Activated CD8-positive, alpha-beta memory T cell treated with anti-CD3 and anti-CD28 coated beads for 48 hours (primary cell): Measurements from ENCODE around the gene SPATA19.
"Not testable (repeated sequence)": the region's sequence is repeated elsewhere in the genome, so short reads cannot be mapped to it uniquely, and the experiment has no call there.

Experiments
- DNase-seq, 3 experiments: peaks; one replicate each; pipeline ENCODE4 v3.0.0-alpha.2; 2020; ENCODE audit warnings: low read depth in 2 of 3, low spot score in 2 of 3

SPATA19 gene, protein sequence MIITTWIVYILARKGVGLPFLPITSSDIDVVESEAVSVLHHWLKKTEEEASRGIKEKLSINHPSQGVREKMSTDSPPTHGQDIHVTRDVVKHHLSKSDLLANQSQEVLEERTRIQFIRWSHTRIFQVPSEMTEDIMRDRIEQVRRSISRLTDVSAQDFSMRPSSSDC

DNA sequence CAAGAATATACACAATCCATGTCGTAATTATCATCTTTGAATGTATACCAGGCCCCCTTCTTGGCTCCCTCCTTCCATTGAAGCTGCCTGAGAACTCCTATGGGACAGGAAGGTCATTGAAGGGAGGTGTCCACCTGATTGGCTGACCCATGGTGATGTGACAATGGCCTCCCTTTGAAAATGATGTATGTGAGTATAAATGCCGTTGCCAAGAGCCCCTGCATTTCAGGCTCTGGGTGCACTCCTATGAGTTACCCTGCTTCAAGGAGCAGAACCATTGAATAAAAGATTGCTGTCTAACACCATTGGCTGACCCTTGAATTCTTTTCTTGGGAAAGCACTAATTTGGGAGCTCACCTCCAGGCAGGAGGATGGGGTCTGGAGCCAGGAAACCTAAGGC is at the start of gene SPATA19:
SPATA19 (minus strand) TSS at position 101 of the 400 bp plus-strand sequence; CDS start at position 34, 67 bp downstream.
- DNase-seq: no peak

GRCh38 chr11:133895061-133895479 is 49.8 kb upstream of the SPATA19 start:
- DNase-seq: no peak

- no peak for DNase-seq
Measured at GRCh38 chr11:133893381-133893780, 48.1 kb upstream of the SPATA19 start.

GRCh38 chr11:133892584-133893380 is 47.5 kb upstream of the SPATA19 start:
- DNase-seq: no peak

DNA sequence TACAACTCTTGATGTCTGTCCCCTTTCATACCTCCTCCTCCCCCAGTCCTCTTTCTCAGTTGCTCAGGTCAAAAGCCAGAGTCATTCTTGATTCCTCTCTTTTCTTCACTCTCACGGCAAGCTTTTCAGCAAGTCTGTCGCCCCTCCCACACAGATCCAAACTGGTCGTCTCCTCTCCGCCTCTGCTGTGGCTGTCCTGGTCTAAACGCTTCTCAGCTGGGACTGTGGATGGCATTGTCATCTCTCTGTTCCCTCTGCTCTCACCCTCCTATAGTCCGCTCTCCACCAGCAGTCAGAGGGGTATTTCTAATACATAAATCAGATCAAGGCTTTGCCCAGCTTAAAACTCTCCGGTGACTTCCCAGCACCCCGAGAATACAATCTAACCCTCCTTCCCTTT is 46.8 kb upstream of the SPATA19 start:
- no peak for DNase-seq

GRCh38 chr11:133889893-133890292 is 44.6 kb upstream of the SPATA19 start:
- no peak for DNase-seq

- no peak for DNase-seq
Measured at GRCh38 chr11:133889188-133889587, 43.9 kb upstream of the SPATA19 start.

DNA sequence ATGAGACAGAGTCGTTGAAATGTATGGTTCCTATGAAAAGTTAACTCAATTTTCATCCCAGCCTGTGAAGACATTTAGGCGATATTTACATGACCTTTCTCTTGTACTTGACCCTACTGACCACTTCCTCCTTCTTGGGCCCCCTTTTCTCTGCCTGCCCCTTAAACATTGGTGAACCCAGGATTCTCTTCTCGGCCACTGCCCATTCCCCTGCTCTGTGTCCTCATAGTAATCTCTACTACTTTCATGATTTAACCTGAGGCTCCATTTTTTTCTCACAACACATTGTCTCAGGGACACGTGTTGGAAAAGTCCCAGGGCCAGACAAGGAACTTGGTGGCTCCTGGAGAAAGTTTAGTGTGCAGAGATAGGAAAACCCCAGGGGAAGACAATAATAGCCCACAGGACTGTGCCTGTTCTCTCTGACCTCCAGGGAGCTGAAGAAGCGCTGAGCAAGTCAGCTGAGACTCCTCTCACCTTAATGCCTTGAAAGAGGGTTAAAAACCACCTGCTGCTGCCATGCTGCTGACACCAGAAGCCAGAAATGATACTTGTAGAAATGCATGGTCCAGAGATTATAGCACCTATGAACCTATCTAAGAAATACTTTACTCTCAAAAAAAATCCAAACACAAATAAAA is 42.5 kb upstream of the SPATA19 start:
- DNase-seq: no peak

DNA sequence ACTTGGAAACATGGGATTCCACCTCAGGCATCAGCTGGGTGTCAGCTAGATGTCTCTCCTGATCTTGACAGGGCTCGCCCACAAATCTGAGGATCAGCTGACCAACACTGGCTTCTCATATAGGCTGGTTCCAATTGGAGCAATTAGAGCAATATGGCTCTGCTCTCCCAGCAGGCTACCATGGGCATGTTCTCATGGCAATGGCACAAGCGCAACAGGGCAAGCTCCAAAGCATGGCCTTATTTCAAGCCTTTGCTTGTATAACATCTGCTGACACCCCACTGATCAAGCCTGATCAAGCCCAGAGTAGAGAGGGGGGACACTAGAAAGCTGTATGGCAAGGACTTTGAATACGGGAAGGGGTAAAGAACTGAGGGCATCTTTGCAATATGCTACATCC is 40.7 kb upstream of the SPATA19 start:
- DNase-seq: no peak

- DNase-seq: no peak
Measured at GRCh38 chr11:133872160-133872559, 26.8 kb upstream of the SPATA19 start.

- DNase-seq: no peak
Measured at GRCh38 chr11:133867456-133867855, 22.1 kb upstream of the SPATA19 start.

- DNase-seq: no peak
Measured at GRCh38 chr11:133865466-133865865, 20.2 kb upstream of the SPATA19 start.

GRCh38 chr11:133864756-133865155 is 19.4 kb upstream of the SPATA19 start:
- DNase-seq: no peak

DNA sequence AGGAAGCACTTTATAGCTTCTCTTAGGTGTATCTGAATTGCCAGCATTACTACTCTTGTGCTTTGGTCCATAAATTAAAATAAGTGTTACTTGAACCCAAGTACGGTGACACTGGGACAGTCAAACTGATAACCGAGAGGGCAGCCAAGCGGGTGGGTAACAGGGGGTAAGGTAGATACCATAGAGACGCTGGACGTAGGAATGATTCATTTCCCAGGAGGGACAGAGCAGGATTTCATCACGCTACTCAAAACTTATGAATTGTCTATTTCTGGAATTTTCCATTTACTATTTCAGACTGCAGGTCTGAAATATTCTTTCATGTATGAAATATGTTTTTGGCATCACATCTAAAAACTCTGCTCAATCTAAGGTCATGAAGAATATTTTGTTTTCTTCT is 14.8 kb upstream of the SPATA19 start:
- no peak for DNase-seq

GRCh38 chr11:133854330-133854960 is 9.1 kb upstream of the SPATA19 start:
- DNase-seq: not testable (repeated sequence)

- no peak for DNase-seq
Measured at GRCh38 chr11:133844217-133844616, 1.1 kb downstream of the SPATA19 start.

GRCh38 chr11:133843454-133843987 is 1.8 kb downstream of the SPATA19 start:
- no peak for DNase-seq

DNA sequence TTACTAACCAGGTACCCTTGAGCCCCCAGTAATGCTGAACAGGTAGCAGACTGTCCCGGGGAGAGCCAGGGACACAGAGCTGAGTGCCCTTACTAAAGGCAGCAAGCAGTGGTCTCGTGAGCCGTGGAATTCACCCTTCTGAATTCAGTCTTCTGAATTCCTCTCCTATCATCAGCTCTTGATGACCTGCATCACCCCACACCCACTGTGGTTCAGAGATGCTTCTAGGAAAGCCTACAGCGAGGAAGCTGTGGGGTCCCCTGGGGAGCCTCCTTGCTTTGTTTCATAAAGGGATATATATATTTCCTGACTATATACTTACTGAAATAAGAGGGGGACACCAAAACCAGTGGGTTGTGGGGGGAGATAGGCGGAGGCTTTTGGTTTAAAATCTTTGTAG is 2.6 kb downstream of the SPATA19 start:
- DNase-seq: no peak

DNA sequence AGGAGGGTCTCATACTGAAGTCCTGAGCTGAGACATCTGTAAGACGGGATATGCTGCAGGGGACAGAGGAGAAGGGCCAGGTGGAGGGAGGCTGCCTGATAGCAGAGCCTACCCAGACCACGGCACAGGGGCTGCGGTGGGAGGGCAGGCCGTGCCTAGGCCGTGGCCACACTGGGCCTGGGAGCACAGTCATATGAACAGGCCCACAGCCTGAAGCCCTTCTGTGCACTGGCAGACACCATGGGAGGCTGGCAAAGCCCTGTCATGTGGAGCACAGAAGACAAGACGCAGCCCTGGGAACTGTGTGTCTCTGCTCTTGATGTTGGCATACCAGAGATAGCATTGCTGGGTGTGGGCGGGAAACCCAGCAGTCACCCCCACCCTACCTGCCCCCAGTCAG is 3.3 kb downstream of the SPATA19 start:
- no peak for DNase-seq

GRCh38 chr11:133841279-133842043 is 3.9 kb downstream of the SPATA19 start:
- no peak for DNase-seq

- no peak for DNase-seq
Measured at GRCh38 chr11:133840479-133840941, 4.8 kb downstream of the SPATA19 start.
